Sciatic nerve (tissue), 2 donors: ENCODE data around the gene MLYCD. TPM values are rescaled to one million over a fixed set of nuclear protein-coding genes. Genes with fewer than 3 reads are reported as not detected.

Experiments
- ATAC-seq: fragments of 200-7000 bp; cut with Tn5 transposase; one replicate; pipeline ENCODE4 v1.9.1; 2020; ENCODE audit warnings: mild to moderate bottlenecking, moderate library complexity
- DNase-seq: peaks from one replicate; pipeline ENCODE4 v3.0.0-alpha.2; 2020; ENCODE audit warnings: low spot score
- intact Hi-C: fragments of 100-400 bp; cut with DNase I; formaldehyde crosslinking; loops from one replicate; pipeline ENCODE4 v1.14.2; 2022
- total RNA-seq: library from RNA; stranded (reverse); fragmentation: NEBNext Ultra II Directional; extraction: Animal tissue kit (Norgen Biotek cat#: 25700); gene quantifications from one replicate; pipeline ENCODE4 v1.2.1, GENCODE V29; 2021
- donor health status: DM: no; HTN: no; CAD: no.
- donor health status: DM: no; HTN: no; CAD: no.

MLYCD gene
- total RNA-seq, 1 donor from 2014 or later: 8.2 TPM

- intact Hi-C loops: no loop called here
- no peak for DNase-seq
- ATAC-seq: no peak
Observed at GRCh38 chr16:83895243-83895642, 3.7 kb upstream of the MLYCD start.

GRCh38 chr16:83895942-83896341, 3.0 kb upstream of the MLYCD start:
- DNase-seq (peak; percentile 7), ATAC-seq (no peak)
- intact Hi-C loops: no loop called here

- ATAC-seq: peak; percentile 11
- DNase-seq: no peak
- intact Hi-C loops: no loop called here
Observed at GRCh38 chr16:83899272-83899897, 470 bp downstream of the MLYCD start.

- intact Hi-C loops: no loop called here
- ATAC-seq: no peak
- no peak for DNase-seq
Observed at GRCh38 chr16:83899978-83900377, 1.1 kb downstream of the MLYCD start.

GRCh38 chr16:83900571-83900970, 1.7 kb downstream of the MLYCD start:
- no peak for DNase-seq

GRCh38 chr16:83901101-83901500, 2.2 kb downstream of the MLYCD start:
- intact Hi-C loops: no loop called here
- DNase-seq: no peak
- ATAC-seq: no peak

More at GRCh38 chr16:83900571-83900970, 1.7 kb downstream of the MLYCD start:
- no peak for ATAC-seq
- intact Hi-C loops: no loop called here

- intact Hi-C loops: no loop called here
- ATAC-seq (peak; percentile 85), DNase-seq (no peak)
Observed at GRCh38 chr16:83903751-83904150, 4.8 kb downstream of the MLYCD start.

- intact Hi-C loops: no loop called here
- DNase-seq (no peak), ATAC-seq (no peak)
Observed at GRCh38 chr16:83906683-83907082, 7.8 kb downstream of the MLYCD start.

- DNase-seq (no peak), ATAC-seq (no peak)
- intact Hi-C loops: no loop called here
Observed at GRCh38 chr16:83907111-83907510, 8.2 kb downstream of the MLYCD start.

GRCh38 chr16:83907631-83908250, 8.8 kb downstream of the MLYCD start:
- intact Hi-C loops: no loop called here
- ATAC-seq: no peak
- no peak for DNase-seq

GRCh38 chr16:83908798-83909197, 9.9 kb downstream of the MLYCD start:
- no peak for DNase-seq
- ATAC-seq: no peak
- intact Hi-C loops: no loop called here

GRCh38 chr16:83911290-83911689, 12.4 kb downstream of the MLYCD start:
- intact Hi-C loops: no loop called here
- DNase-seq (no peak), ATAC-seq (no peak)

GRCh38 chr16:83912519-83913244, 13.8 kb downstream of the MLYCD start:
- ATAC-seq: no peak
- no peak for DNase-seq
- intact Hi-C loops: no loop called here

GRCh38 chr16:83913245-83913633, 14.3 kb downstream of the MLYCD start:
- DNase-seq: no peak
- no peak for ATAC-seq
- intact Hi-C loops: no loop called here

GRCh38 chr16:83914091-83914710, 15.3 kb downstream of the MLYCD start:
- no peak for DNase-seq
- ATAC-seq: peak; percentile 13
- intact Hi-C loops: no loop called here

GRCh38 chr16:83915081-83915480, 16.2 kb downstream of the MLYCD start:
- DNase-seq: no peak
- no peak for ATAC-seq
- intact Hi-C loops: no loop called here

- DNase-seq: no peak
- no peak for ATAC-seq
- intact Hi-C loops: no loop called here
Observed at GRCh38 chr16:83915491-83915890, 16.6 kb downstream of the MLYCD start.

- ATAC-seq: no peak
- DNase-seq: peak; percentile 56
- intact Hi-C loops: no loop called here
Observed at GRCh38 chr16:83917152-83918120, 18.5 kb downstream of the MLYCD start.
